HCT116 (cell line): ENCODE measurements around the gene FAM184A. TPM values are rescaled to one million over a fixed set of nuclear protein-coding genes. Genes with fewer than 3 reads are reported as not detected.

ENCODE experiments used
- ATAC-seq: fragments of 200-7000 bp; cut with Tn5 transposase; 2 replicates; pipeline ENCODE4 v1.9.1; 2020; ENCODE audit warnings: mild to moderate bottlenecking, moderate library complexity
- BruUV-seq: library from RNA; stranded (reverse); fragments of 400-500 nt; replicated peaks from 2 replicates; lab custom pipeline; 2021; lab: Mats Ljungman, UMichigan
- CTCF ChIA-PET: fragments of 300-600 bp; sonication (Branson Sonifier 250); formaldehyde crosslinking; loops from one replicate; lab custom pipeline; 2021; ENCODE audit warnings: antibody characterized with exemption; lab: Charles Lee
- POLR2A ChIA-PET: fragments of 300-600, 350-600 bp; sonication (Branson Sonifier 250); formaldehyde crosslinking; loops from one replicate; lab custom pipeline; 2021; ENCODE audit warnings: antibody characterized with exemption; lab: Charles Lee
- RAD21 ChIA-PET, 2 experiments: fragments of 300-600 bp; sonication (Branson Sonifier 250); formaldehyde crosslinking; loops; one replicate each; lab custom pipeline; 2023; ENCODE audit warnings: low total read pairs in 2 of 2; ENCODE audit not compliant: uncharacterized antibody in 2 of 2, unreplicated experiment in 2 of 2, low non-redundant PET in 1 of 2; lab: Charles Lee
- DNase-seq: peaks from one replicate; pipeline ENCODE4 v3.0.0-alpha.2; 2010; ENCODE audit warnings: low read depth, low spot score
- H2AFZ ChIP-seq: fragments of 200-600 bp; shearing (Covaris generic), sonication (generic); 2 replicates; pipeline ENCODE4 v1.6.1; 2017; ENCODE audit warnings: low read depth, mixed run types, mixed read lengths, antibody characterized with exemption, low read length; ENCODE audit not compliant: poor library complexity, severe bottlenecking
- H3K27ac ChIP-seq: 2 replicates; pipeline ENCODE4 v1.5.1; 2012; ENCODE audit warnings: low read depth, low read length
- H3K27me3 ChIP-seq: fragments of 200-600 bp; sonication (generic); 2 replicates; pipeline ENCODE4 v1.6.1; 2016; ENCODE audit warnings: mixed run types, low read length, mixed read lengths; ENCODE audit not compliant: insufficient read depth
- H3K36me3 ChIP-seq, 2 experiments: fragments of 200-500 bp in 1 of 2; fragments of 200-600 bp in 1 of 2; sonication (Bioruptor generic) in 1 of 2; sonication (generic) in 1 of 2; 2 replicates each; pipeline versions ENCODE4 v1.5.1 to v1.6.1; 2014 to 2016; ENCODE audit warnings: low read length in 2 of 2, inconsistent platforms in 1 of 2, mixed read lengths in 1 of 2, mixed run types in 1 of 2; ENCODE audit not compliant: insufficient read depth in 2 of 2, control insufficient read depth in 1 of 2
- H3K4me1 ChIP-seq, 2 experiments: fragments of 200-600 bp in 1 of 2; sonication (generic) in 1 of 2; 2 replicates each; pipeline versions ENCODE4 v1.5.1 to v1.6.1; 2012 to 2017; ENCODE audit warnings: low read length in 2 of 2, inconsistent platforms in 1 of 2, mild to moderate bottlenecking in 1 of 2, mixed read lengths in 1 of 2, mixed run types in 1 of 2, moderate library complexity in 1 of 2; ENCODE audit not compliant: insufficient read depth in 2 of 2, control insufficient read depth in 1 of 2
- H3K4me2 ChIP-seq: fragments of 200-600 bp; sonication (generic); 2 replicates; pipeline ENCODE4 v1.6.1; 2017; ENCODE audit warnings: mixed run types, low read length, mixed read lengths
- H3K4me3 ChIP-seq, 2 experiments: fragments of 200-600 bp in 1 of 2; sonication (generic) in 1 of 2; replicated peaks in 1 of 2; 2 replicates each; pipeline ENCODE4 v1.5.1; 2011 to 2016; ENCODE audit warnings: low read length in 2 of 2, control low read depth in 1 of 2, low read depth in 1 of 2, mild to moderate bottlenecking in 1 of 2, mixed read lengths in 1 of 2, mixed run types in 1 of 2
- H3K79me2 ChIP-seq: fragments of 200-600 bp; sonication (generic); 2 replicates; pipeline ENCODE4 v1.6.1; 2017; ENCODE audit warnings: mild to moderate bottlenecking, mixed run types, low read length, moderate library complexity, mixed read lengths; ENCODE audit not compliant: insufficient read depth
- H3K9ac ChIP-seq: fragments of 200-600 bp; sonication (generic); 2 replicates; pipeline ENCODE4 v1.6.1; 2016; ENCODE audit warnings: low read length, mixed read lengths
- H3K9me2 ChIP-seq: fragments of 200-600 bp; sonication (generic), shearing (Covaris generic); 2 replicates; pipeline ENCODE4 v1.6.1; 2017; ENCODE audit warnings: mixed run types, mild to moderate bottlenecking, moderate library complexity; ENCODE audit not compliant: insufficient read depth
- H3K9me3 ChIP-seq, 2 experiments: fragments of 200-500 bp in 1 of 2; fragments of 200-600 bp in 1 of 2; sonication (Bioruptor generic) in 1 of 2; sonication (generic) in 1 of 2; 2 replicates each; pipeline ENCODE4 v1.6.1; 2014 to 2017; ENCODE audit warnings: low read length in 2 of 2, mixed read lengths in 2 of 2, inconsistent platforms in 1 of 2, low read depth in 1 of 2, mild to moderate bottlenecking in 1 of 2, mixed run types in 1 of 2, moderate library complexity in 1 of 2; ENCODE audit not compliant: control insufficient read depth in 1 of 2, insufficient read depth in 1 of 2
- H4K20me1 ChIP-seq: fragments of 200-600 bp; sonication (generic), shearing (Covaris generic); 2 replicates; pipeline ENCODE4 v1.6.1; 2017; ENCODE audit warnings: mixed run types, mild to moderate bottlenecking, moderate library complexity; ENCODE audit not compliant: insufficient read depth
- EZH2phosphoT487 ChIP-seq: fragments of 200-600 bp; IDR thresholded peaks from 2 replicates; pipeline ENCODE4 v1.6.1; 2018; ENCODE audit warnings: antibody characterized with exemption, borderline replicate concordance
- POLR2A ChIP-seq: IDR thresholded peaks from 2 replicates; pipeline ENCODE4 v1.7.0; 2011; ENCODE audit warnings: borderline replicate concordance; ENCODE audit not compliant: insufficient read depth, insufficient read length; ENCODE audit errors: extremely low read depth
- ZFX ChIP-seq: fragments of 450-650 bp; IDR thresholded peaks from 2 replicates; pipeline ENCODE4 v1.6.1; 2017
- intact Hi-C: fragments of 100-400 bp; cut with micrococcal nuclease; formaldehyde crosslinking; loops from 2 replicates; pipeline ENCODE4 v1.10.0; 2022
- total RNA-seq: library from RNA; stranded (reverse); gene quantifications from one replicate; pipeline ENCODE4 v1.2.1, GENCODE V29; 2021; ENCODE audit not compliant: unreplicated experiment
- TF ChIP-seq, protein P1 (sequence below), 3 experiments: fragments of 200-600 bp in 1 of 3; sonication (generic) in 1 of 3; IDR thresholded peaks in 2 of 3; conservative IDR thresholded peaks in 1 of 3; 2 replicates each; pipeline ENCODE4 v1.5.1; 2012 to 2017; ENCODE audit warnings: low read depth in 2 of 3, low read length in 2 of 3, antibody characterized with exemption in 1 of 3, borderline replicate concordance in 1 of 3, control low read depth in 1 of 3, mild to moderate bottlenecking in 1 of 3, mixed read lengths in 1 of 3, mixed run types in 1 of 3, moderate library complexity in 1 of 3; ENCODE audit not compliant: insufficient read depth in 1 of 3
- TF ChIP-seq, protein P2 (sequence below): IDR thresholded peaks from 2 replicates; pipeline ENCODE4 v1.6.1; 2012; ENCODE audit warnings: low read depth

Gene FAM184A
- total RNA-seq, 1 experiment from 2014 or later: 2.4 TPM

DNA sequence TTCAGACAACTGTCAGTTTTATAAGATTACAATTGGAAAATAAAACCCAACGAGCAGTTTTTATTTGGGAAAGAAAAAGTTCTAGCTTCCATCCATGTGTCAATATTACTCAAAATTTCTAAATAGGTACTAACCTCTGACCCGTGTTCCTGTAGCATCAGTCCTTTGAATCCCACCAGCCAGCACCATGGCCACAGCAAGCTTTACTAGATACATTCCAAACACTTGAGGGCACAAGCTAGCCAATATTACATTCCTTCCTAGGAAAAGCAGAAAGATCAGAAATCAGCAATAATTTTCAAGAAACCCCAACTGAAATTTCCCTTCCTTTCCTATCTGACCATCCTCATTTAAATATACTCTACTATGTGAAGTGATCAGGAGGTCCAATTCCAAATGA is 165.3 kb downstream of the FAM184A start:
- H4K20me1 ChIP-seq: no peaks in the 10 kb centered on the region
- H3K27ac ChIP-seq: no peak overlapping the region
- H3K27me3 ChIP-seq: no peaks in the 10 kb centered on the region
- ChIA-PET RAD21 (no interaction called here), CTCF (interaction anchor here (1.0 kb wide), 1 partner anchor 9 kb away, joined by 3 read pairs; no protein-coding TSS in a partner anchor), POLR2A (no interaction called here)
- no peak overlapping the region for H3K4me3 ChIP-seq
- intact Hi-C loops: no loop called here
- peaks cover 27 to 39% of the 10 kb centered on the region in 2 experiments for H3K36me3 ChIP-seq
- H3K4me1 ChIP-seq: no peaks in the 10 kb centered on the region
- H3K9me2 ChIP-seq: no peaks in the 10 kb centered on the region
- TF ChIP-seq ZFX: no peak
- TF ChIP-seq, protein P1, sequence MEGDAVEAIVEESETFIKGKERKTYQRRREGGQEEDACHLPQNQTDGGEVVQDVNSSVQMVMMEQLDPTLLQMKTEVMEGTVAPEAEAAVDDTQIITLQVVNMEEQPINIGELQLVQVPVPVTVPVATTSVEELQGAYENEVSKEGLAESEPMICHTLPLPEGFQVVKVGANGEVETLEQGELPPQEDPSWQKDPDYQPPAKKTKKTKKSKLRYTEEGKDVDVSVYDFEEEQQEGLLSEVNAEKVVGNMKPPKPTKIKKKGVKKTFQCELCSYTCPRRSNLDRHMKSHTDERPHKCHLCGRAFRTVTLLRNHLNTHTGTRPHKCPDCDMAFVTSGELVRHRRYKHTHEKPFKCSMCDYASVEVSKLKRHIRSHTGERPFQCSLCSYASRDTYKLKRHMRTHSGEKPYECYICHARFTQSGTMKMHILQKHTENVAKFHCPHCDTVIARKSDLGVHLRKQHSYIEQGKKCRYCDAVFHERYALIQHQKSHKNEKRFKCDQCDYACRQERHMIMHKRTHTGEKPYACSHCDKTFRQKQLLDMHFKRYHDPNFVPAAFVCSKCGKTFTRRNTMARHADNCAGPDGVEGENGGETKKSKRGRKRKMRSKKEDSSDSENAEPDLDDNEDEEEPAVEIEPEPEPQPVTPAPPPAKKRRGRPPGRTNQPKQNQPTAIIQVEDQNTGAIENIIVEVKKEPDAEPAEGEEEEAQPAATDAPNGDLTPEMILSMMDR (IDR thresholded peaks at IDR 0.05 in 2 of 3, conservative IDR thresholded peaks at IDR 0.05 in 1 of 3; ENCODE audit: borderline replicate concordance in 1 of 3, insufficient read depth in 1 of 3, low read depth in 2 of 3, low read length in 2 of 3): no peak
- TF ChIP-seq, protein P2, sequence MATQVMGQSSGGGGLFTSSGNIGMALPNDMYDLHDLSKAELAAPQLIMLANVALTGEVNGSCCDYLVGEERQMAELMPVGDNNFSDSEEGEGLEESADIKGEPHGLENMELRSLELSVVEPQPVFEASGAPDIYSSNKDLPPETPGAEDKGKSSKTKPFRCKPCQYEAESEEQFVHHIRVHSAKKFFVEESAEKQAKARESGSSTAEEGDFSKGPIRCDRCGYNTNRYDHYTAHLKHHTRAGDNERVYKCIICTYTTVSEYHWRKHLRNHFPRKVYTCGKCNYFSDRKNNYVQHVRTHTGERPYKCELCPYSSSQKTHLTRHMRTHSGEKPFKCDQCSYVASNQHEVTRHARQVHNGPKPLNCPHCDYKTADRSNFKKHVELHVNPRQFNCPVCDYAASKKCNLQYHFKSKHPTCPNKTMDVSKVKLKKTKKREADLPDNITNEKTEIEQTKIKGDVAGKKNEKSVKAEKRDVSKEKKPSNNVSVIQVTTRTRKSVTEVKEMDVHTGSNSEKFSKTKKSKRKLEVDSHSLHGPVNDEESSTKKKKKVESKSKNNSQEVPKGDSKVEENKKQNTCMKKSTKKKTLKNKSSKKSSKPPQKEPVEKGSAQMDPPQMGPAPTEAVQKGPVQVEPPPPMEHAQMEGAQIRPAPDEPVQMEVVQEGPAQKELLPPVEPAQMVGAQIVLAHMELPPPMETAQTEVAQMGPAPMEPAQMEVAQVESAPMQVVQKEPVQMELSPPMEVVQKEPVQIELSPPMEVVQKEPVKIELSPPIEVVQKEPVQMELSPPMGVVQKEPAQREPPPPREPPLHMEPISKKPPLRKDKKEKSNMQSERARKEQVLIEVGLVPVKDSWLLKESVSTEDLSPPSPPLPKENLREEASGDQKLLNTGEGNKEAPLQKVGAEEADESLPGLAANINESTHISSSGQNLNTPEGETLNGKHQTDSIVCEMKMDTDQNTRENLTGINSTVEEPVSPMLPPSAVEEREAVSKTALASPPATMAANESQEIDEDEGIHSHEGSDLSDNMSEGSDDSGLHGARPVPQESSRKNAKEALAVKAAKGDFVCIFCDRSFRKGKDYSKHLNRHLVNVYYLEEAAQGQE: no peak
- TF ChIP-seq EZH2phosphoT487: no peak
- TF ChIP-seq POLR2A: no peak
- no peak for DNase-seq
- H3K9ac ChIP-seq: no peak overlapping the region
- no peak for ATAC-seq
- H2AFZ ChIP-seq: no peak overlapping the region
- no peaks in the 10 kb centered on the region for H3K79me2 ChIP-seq
- H3K9me3 ChIP-seq: no peaks in the 10 kb centered on the region
- no peak overlapping the region for H3K4me2 ChIP-seq
- no TSS peak for BruUV-seq
